GM12874 (cell line): ENCODE results near the gene SLC9A9.

Experiments used
- CTCF ChIP-seq: IDR thresholded peaks from 2 replicates; pipeline ENCODE4 v1.5.1; 2011; ENCODE audit warnings: low read depth, mild to moderate bottlenecking, control low read depth, low read length, moderate library complexity; ENCODE audit not compliant: insufficient read depth

Gene SLC9A9

GRCh38 chr3:143442814-143443447, 405.3 kb downstream of the SLC9A9 start:
- no peak for TF ChIP-seq CTCF

GRCh38 chr3:143441516-143442171, 406.6 kb downstream of the SLC9A9 start:
- no peak for TF ChIP-seq CTCF

- no peak for TF ChIP-seq CTCF
Observed at GRCh38 chr3:143439817-143440216, 408.5 kb downstream of the SLC9A9 start.

- TF ChIP-seq CTCF = no peak
Observed at GRCh38 chr3:143437405-143437804, 410.9 kb downstream of the SLC9A9 start.

GRCh38 chr3:143436231-143436930, 411.9 kb downstream of the SLC9A9 start:
- TF ChIP-seq CTCF = no peak

- peak; percentile 63 for TF ChIP-seq CTCF
Observed at GRCh38 chr3:143433787-143434378, 414.4 kb downstream of the SLC9A9 start.

GRCh38 chr3:143430568-143430967, 417.7 kb downstream of the SLC9A9 start:
- TF ChIP-seq CTCF = no peak
